ENCODE results near the gene RAPGEF5. TPM values are rescaled to one million over a fixed set of nuclear protein-coding genes. Genes with fewer than 3 reads are reported as not detected.

The RAPGEF5 gene
- polyA plus RNA-seq, 1 donor: 29.8 TPM

- H3K4me3 ChIP-seq (ENCODE audit: low read length): no peak overlapping the region
- peaks cover 31% of the 10 kb centered on the region for H3K36me3 ChIP-seq (ENCODE audit: control insufficient read depth, insufficient read depth, low read length)
- H3K27me3 ChIP-seq (ENCODE audit: control insufficient read depth, insufficient read depth, low read length): no peaks in the 10 kb centered on the region
- no peak for DNase-seq
- H3K9me3 ChIP-seq (ENCODE audit: control insufficient read depth, low read depth, low read length): no peaks in the 10 kb centered on the region
- no peak overlapping the region for H3K27ac ChIP-seq (ENCODE audit: low read length)
- H3K4me1 ChIP-seq (ENCODE audit: control insufficient read depth, insufficient read depth, low read length): no peaks in the 10 kb centered on the region
- 83% methylated on average over 1 of the region's 9 CpGs for WGBS (ENCODE audit: insufficient coverage, low lambda C conversion rate)
These were observed 161.4 kb downstream of the RAPGEF5 start for GRCh38 chr7:22195397-22196172.

GRCh38 chr7:22194658-22195273 is 162.2 kb downstream of the RAPGEF5 start:
- no peaks in the 10 kb centered on the region for H3K27me3 ChIP-seq (ENCODE audit: control insufficient read depth, insufficient read depth, low read length)
- H3K36me3 ChIP-seq (ENCODE audit: control insufficient read depth, insufficient read depth, low read length): peaks cover 33% of the 10 kb centered on the region
- H3K4me3 ChIP-seq (ENCODE audit: low read length): no peak overlapping the region
- H3K9me3 ChIP-seq (ENCODE audit: control insufficient read depth, low read depth, low read length): no peaks in the 10 kb centered on the region
- H3K27ac ChIP-seq (ENCODE audit: low read length): no peak overlapping the region
- WGBS (ENCODE audit: insufficient coverage, low lambda C conversion rate): 100% methylated on average over 1 of the region's 10 CpGs
- no peaks in the 10 kb centered on the region for H3K4me1 ChIP-seq (ENCODE audit: control insufficient read depth, insufficient read depth, low read length)
- no peak for DNase-seq

GRCh38 chr7:22193450-22193983 is 163.4 kb downstream of the RAPGEF5 start:
- no peak overlapping the region for H3K27ac ChIP-seq (ENCODE audit: low read length)
- DNase-seq: peak in 1 of 2 donors; percentile 14

GRCh38 chr7:22192801-22193200 is 164.2 kb downstream of the RAPGEF5 start:
- H3K9me3 ChIP-seq (ENCODE audit: control insufficient read depth, low read depth, low read length): no peaks in the 10 kb centered on the region
- no peaks in the 10 kb centered on the region for H3K27me3 ChIP-seq (ENCODE audit: control insufficient read depth, insufficient read depth, low read length)
- H3K4me1 ChIP-seq (ENCODE audit: control insufficient read depth, insufficient read depth, low read length): no peaks in the 10 kb centered on the region
- H3K27ac ChIP-seq (ENCODE audit: low read length): no peak overlapping the region
- peaks cover 30% of the 10 kb centered on the region for H3K36me3 ChIP-seq (ENCODE audit: control insufficient read depth, insufficient read depth, low read length)
- WGBS (ENCODE audit: insufficient coverage, low lambda C conversion rate): 100% methylated on average over 1 of the region's 3 CpGs
- no peak for DNase-seq
- no peak overlapping the region for H3K4me3 ChIP-seq (ENCODE audit: low read length)

More at GRCh38 chr7:22193450-22193983, 163.4 kb downstream of the RAPGEF5 start:
- H3K27me3 ChIP-seq (ENCODE audit: control insufficient read depth, insufficient read depth, low read length): no peaks in the 10 kb centered on the region
- H3K9me3 ChIP-seq (ENCODE audit: control insufficient read depth, low read depth, low read length): no peaks in the 10 kb centered on the region
- peak overlapping the region; percentile 18 for H3K4me3 ChIP-seq (ENCODE audit: low read length)
- no peaks in the 10 kb centered on the region for H3K4me1 ChIP-seq (ENCODE audit: control insufficient read depth, insufficient read depth, low read length)
- peaks cover 33% of the 10 kb centered on the region for H3K36me3 ChIP-seq (ENCODE audit: control insufficient read depth, insufficient read depth, low read length)
- 85% methylated on average over 3 of the region's 21 CpGs for WGBS (ENCODE audit: insufficient coverage, low lambda C conversion rate)

- H3K27me3 ChIP-seq (ENCODE audit: control insufficient read depth, insufficient read depth, low read length): no peaks in the 10 kb centered on the region
- 20% methylated on average over 1 of the region's 8 CpGs for WGBS (ENCODE audit: insufficient coverage, low lambda C conversion rate)
- H3K27ac ChIP-seq (ENCODE audit: low read length): no peak overlapping the region
These were observed 166.2 kb downstream of the RAPGEF5 start for GRCh38 chr7:22190736-22191135.

GRCh38 chr7:22189741-22190140 is 167.2 kb downstream of the RAPGEF5 start:
- WGBS (ENCODE audit: insufficient coverage, low lambda C conversion rate): no CpG with 5 or more reads among the region's 6 CpGs
- no peak overlapping the region for H3K4me3 ChIP-seq (ENCODE audit: low read length)
- H3K36me3 ChIP-seq (ENCODE audit: control insufficient read depth, insufficient read depth, low read length): peaks cover 38% of the 10 kb centered on the region
- H3K27me3 ChIP-seq (ENCODE audit: control insufficient read depth, insufficient read depth, low read length): no peaks in the 10 kb centered on the region
- DNase-seq: no peak
- H3K27ac ChIP-seq (ENCODE audit: low read length): no peak overlapping the region
- no peaks in the 10 kb centered on the region for H3K4me1 ChIP-seq (ENCODE audit: control insufficient read depth, insufficient read depth, low read length)
- no peaks in the 10 kb centered on the region for H3K9me3 ChIP-seq (ENCODE audit: control insufficient read depth, low read depth, low read length)

More at GRCh38 chr7:22190736-22191135, 166.2 kb downstream of the RAPGEF5 start:
- no peak for DNase-seq
- Histone ChIP-seq H3K4me3 (ENCODE audit: low read length) (no peak overlapping the region), H3K4me1 (ENCODE audit: control insufficient read depth, insufficient read depth, low read length) (no peaks in the 10 kb centered on the region), H3K36me3 (ENCODE audit: control insufficient read depth, insufficient read depth, low read length) (peaks cover 39% of the 10 kb centered on the region), H3K9me3 (ENCODE audit: control insufficient read depth, low read depth, low read length) (no peaks in the 10 kb centered on the region)

GRCh38 chr7:22189230-22189629 is 167.7 kb downstream of the RAPGEF5 start:
- Histone ChIP-seq H3K27ac (ENCODE audit: low read length) (no peak overlapping the region), H3K27me3 (ENCODE audit: control insufficient read depth, insufficient read depth, low read length) (no peaks in the 10 kb centered on the region), H3K36me3 (ENCODE audit: control insufficient read depth, insufficient read depth, low read length) (peaks cover 36% of the 10 kb centered on the region), H3K9me3 (ENCODE audit: control insufficient read depth, low read depth, low read length) (no peaks in the 10 kb centered on the region), H3K4me1 (ENCODE audit: control insufficient read depth, insufficient read depth, low read length) (no peaks in the 10 kb centered on the region), H3K4me3 (ENCODE audit: low read length) (no peak overlapping the region)
- 100% methylated on average over 2 of the region's 3 CpGs for WGBS (ENCODE audit: insufficient coverage, low lambda C conversion rate)
- no peak for DNase-seq

GRCh38 chr7:22187691-22188348 is 169.1 kb downstream of the RAPGEF5 start:
- H3K27ac ChIP-seq (ENCODE audit: low read length): no peak overlapping the region
- no peak for DNase-seq
- no CpG with 5 or more reads among the region's 6 CpGs for WGBS (ENCODE audit: insufficient coverage, low lambda C conversion rate)
- H3K4me3 ChIP-seq (ENCODE audit: low read length): no peak overlapping the region
- H3K27me3 ChIP-seq (ENCODE audit: control insufficient read depth, insufficient read depth, low read length): no peaks in the 10 kb centered on the region
- no peaks in the 10 kb centered on the region for H3K4me1 ChIP-seq (ENCODE audit: control insufficient read depth, insufficient read depth, low read length)
- no peaks in the 10 kb centered on the region for H3K9me3 ChIP-seq (ENCODE audit: control insufficient read depth, low read depth, low read length)
- H3K36me3 ChIP-seq (ENCODE audit: control insufficient read depth, insufficient read depth, low read length): peaks cover 25% of the 10 kb centered on the region

GRCh38 chr7:22185559-22185958 is 171.4 kb downstream of the RAPGEF5 start:
- no peaks in the 10 kb centered on the region for H3K9me3 ChIP-seq (ENCODE audit: control insufficient read depth, low read depth, low read length)
- H3K4me1 ChIP-seq (ENCODE audit: control insufficient read depth, insufficient read depth, low read length): no peaks in the 10 kb centered on the region
- H3K27me3 ChIP-seq (ENCODE audit: control insufficient read depth, insufficient read depth, low read length): no peaks in the 10 kb centered on the region
- DNase-seq: no peak
- no peak overlapping the region for H3K27ac ChIP-seq (ENCODE audit: low read length)
- no peak overlapping the region for H3K4me3 ChIP-seq (ENCODE audit: low read length)
- peaks cover 13% of the 10 kb centered on the region for H3K36me3 ChIP-seq (ENCODE audit: control insufficient read depth, insufficient read depth, low read length)
- no CpG with 5 or more reads among the region's 1 CpG for WGBS (ENCODE audit: insufficient coverage, low lambda C conversion rate)

GRCh38 chr7:22184549-22185199 is 172.3 kb downstream of the RAPGEF5 start:
- Histone ChIP-seq H3K27ac (ENCODE audit: low read length) (no peak overlapping the region), H3K4me1 (ENCODE audit: control insufficient read depth, insufficient read depth, low read length) (no peaks in the 10 kb centered on the region), H3K9me3 (ENCODE audit: control insufficient read depth, low read depth, low read length) (peaks cover 2% of the 10 kb centered on the region), H3K4me3 (ENCODE audit: low read length) (no peak overlapping the region), H3K36me3 (ENCODE audit: control insufficient read depth, insufficient read depth, low read length) (peaks cover 12% of the 10 kb centered on the region), H3K27me3 (ENCODE audit: control insufficient read depth, insufficient read depth, low read length) (no peaks in the 10 kb centered on the region)
- WGBS (ENCODE audit: insufficient coverage, low lambda C conversion rate): 100% methylated on average over 1 of the region's 5 CpGs
- DNase-seq: no peak

All from large intestine (tissue), 3 donors.